Karpas-422 (cell line): Measurements from ENCODE around the gene PRUNE1. TPM values are rescaled to one million over a fixed set of nuclear protein-coding genes. Genes with fewer than 3 reads are reported as not detected.

Source experiments
- DNase-seq: peaks from one replicate; pipeline ENCODE4 v3.0.0-alpha.2; 2015
- H2AFZ ChIP-seq: fragments of 200-600 bp; sonication (generic); 2 replicates; pipeline ENCODE4 v1.6.1; 2014; ENCODE audit warnings: antibody characterized with exemption, low read length, mixed read lengths
- H3K27ac ChIP-seq: fragments of 200-600 bp; sonication (generic); 2 replicates; pipeline ENCODE4 v1.5.1; 2014; ENCODE audit warnings: mild to moderate bottlenecking, low read length, moderate library complexity
- H3K27me3 ChIP-seq: fragments of 200-600 bp; sonication (generic); 2 replicates; pipeline ENCODE4 v1.6.1; 2014; ENCODE audit warnings: low read length, mixed read lengths
- H3K36me3 ChIP-seq: fragments of 200-600 bp; sonication (generic); 2 replicates; pipeline ENCODE4 v1.6.1; 2014; ENCODE audit warnings: low read length, mixed read lengths; ENCODE audit not compliant: insufficient read depth
- H3K4me1 ChIP-seq: fragments of 200-600 bp; sonication (generic); 2 replicates; pipeline ENCODE4 v1.6.1; 2014; ENCODE audit warnings: mild to moderate bottlenecking, low read length, mixed read lengths
- H3K4me2 ChIP-seq: fragments of 200-600 bp; sonication (generic); 2 replicates; pipeline ENCODE4 v1.6.1; 2014; ENCODE audit warnings: low read length, low read depth, mild to moderate bottlenecking; ENCODE audit not compliant: poor library complexity, severe bottlenecking
- H3K4me3 ChIP-seq: fragments of 200-600 bp; sonication (generic); 2 replicates; pipeline ENCODE4 v1.5.1; 2014; ENCODE audit warnings: mild to moderate bottlenecking, antibody characterized with exemption, low read length, mixed read lengths
- H3K79me2 ChIP-seq: fragments of 200-600 bp; sonication (generic); 2 replicates; pipeline ENCODE4 v1.6.1; 2014; ENCODE audit warnings: mild to moderate bottlenecking, low read length, mixed read lengths
- H3K9ac ChIP-seq: fragments of 200-600 bp; sonication (generic); 2 replicates; pipeline ENCODE4 v1.6.0; 2014; ENCODE audit warnings: low read length
- H3K9me2 ChIP-seq: fragments of 200-600 bp; sonication (generic), shearing (Covaris generic); replicated peaks from 2 replicates; pipeline ENCODE4 v1.6.0; 2014; ENCODE audit warnings: mild to moderate bottlenecking, low read length, moderate library complexity; ENCODE audit not compliant: insufficient read depth
- H3K9me3 ChIP-seq: fragments of 300-700, 200-600 bp; sonication (generic); 2 replicates; pipeline ENCODE4 v1.6.1; 2014; ENCODE audit warnings: low read length, mixed read lengths
- H4K20me1 ChIP-seq: fragments of 200-600 bp; sonication (generic); 2 replicates; pipeline ENCODE4 v1.6.1; 2014; ENCODE audit warnings: mild to moderate bottlenecking, antibody characterized with exemption, low read length, low read depth; ENCODE audit not compliant: insufficient read depth
- total RNA-seq: library from RNA; depleted of rRNA; stranded (reverse); fragments of >200 nt; shearing (Covaris generic); gene quantifications from 2 replicates; pipeline ENCODE4 v1.2.3, GENCODE V29; 2014; ENCODE audit warnings: low replicate concordance

PRUNE1 gene
- total RNA-seq, 1 experiment from 2014 or later: 28.8 TPM

DNA sequence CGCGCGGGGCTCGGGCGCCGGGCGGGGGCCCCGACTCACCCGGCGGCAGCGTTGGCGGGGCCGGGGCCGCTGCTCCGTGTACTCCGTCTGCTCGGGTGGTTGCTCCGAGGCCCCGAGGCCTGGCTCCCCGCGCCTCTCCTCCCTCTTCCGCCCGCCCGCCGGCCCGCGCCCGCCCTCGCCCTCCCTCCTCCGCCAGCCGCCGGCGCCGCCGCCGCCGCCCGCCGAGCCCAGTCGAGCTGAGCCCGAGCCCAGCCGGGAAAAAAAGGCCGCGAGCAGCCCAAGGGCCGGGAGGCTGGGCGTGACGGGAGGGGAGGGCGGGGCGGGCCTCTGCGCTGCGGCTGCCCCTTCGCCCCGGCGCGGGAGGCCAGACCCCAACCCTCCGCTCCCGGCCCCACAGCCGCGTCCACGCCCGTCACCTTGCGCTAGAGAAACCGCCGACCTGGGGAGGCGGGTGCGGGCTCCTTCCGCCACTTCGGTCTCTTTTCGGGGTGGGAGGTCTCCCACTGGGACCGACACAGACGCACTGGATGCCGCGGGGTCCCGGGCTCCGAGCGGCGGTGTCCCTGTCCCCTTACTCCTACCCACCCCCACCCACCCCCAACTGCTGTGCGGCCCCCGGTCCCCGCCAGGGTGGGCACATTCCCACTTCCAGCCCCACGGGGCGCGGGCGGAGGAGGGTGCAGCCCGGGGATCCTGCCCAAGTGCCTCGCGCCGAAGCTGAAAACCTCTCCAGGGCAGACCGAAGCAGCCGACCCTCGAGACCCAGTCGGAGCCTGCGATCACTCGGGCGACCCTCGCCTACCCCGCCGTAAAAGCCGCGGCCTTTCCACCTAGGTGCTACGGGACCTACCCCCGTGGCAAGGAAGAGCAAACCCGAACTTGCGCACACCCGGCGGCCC lies 33.4 kb upstream of the PRUNE1 start, which contains the start of gene CERS2:
Gene CERS2 (minus strand): TSS at position 256 of the 899 bp plus-strand sequence. CDS start 5,745 bp downstream, outside the sequence.
- H2AFZ ChIP-seq: no peak within 1 kb of the TSS; the same call in 1 of the 2 replicates
- H4K20me1 ChIP-seq: peaks cover 23% of the 10 kb centered on the region
- H3K4me2 ChIP-seq: peak within 1 kb of the TSS; percentile 85
- H3K4me1 ChIP-seq: peaks cover 56% of the 10 kb centered on the region
- peak within 1 kb of the TSS; percentile 82 for H3K9ac ChIP-seq
- no peaks in the 10 kb centered on the region for H3K9me2 ChIP-seq
- H3K27ac ChIP-seq: peak within 1 kb of the TSS; percentile 80
- no peaks in the 10 kb centered on the region for H3K27me3 ChIP-seq
- peak; percentile 89 for DNase-seq
- H3K4me3 ChIP-seq: peak within 1 kb of the TSS; percentile 74
- H3K9me3 ChIP-seq: no peaks in the 10 kb centered on the region
- H3K79me2 ChIP-seq: peaks cover 43% of the 10 kb centered on the region
- H3K36me3 ChIP-seq: peaks cover 5% of the 10 kb centered on the region; the same call in 1 of the 2 replicates

- no peak overlapping the region for H3K9ac ChIP-seq
- no peak for DNase-seq
- peaks cover 13% of the 10 kb centered on the region for H4K20me1 ChIP-seq
- no peak overlapping the region for H2AFZ ChIP-seq
- peaks cover 45% of the 10 kb centered on the region for H3K4me1 ChIP-seq
- H3K9me3 ChIP-seq: no peaks in the 10 kb centered on the region
- no peak overlapping the region for H3K27ac ChIP-seq
- no peak overlapping the region for H3K4me3 ChIP-seq
- H3K4me2 ChIP-seq: no peak overlapping the region
- no peaks in the 10 kb centered on the region for H3K27me3 ChIP-seq
- H3K79me2 ChIP-seq: peaks cover 27% of the 10 kb centered on the region
- no peaks in the 10 kb centered on the region for H3K9me2 ChIP-seq
- peaks cover 3% of the 10 kb centered on the region; the same call in 1 of the 2 replicates for H3K36me3 ChIP-seq
Observed at GRCh38 chr1:150976401-150976821, 31.8 kb upstream of the PRUNE1 start.

- H3K27me3 ChIP-seq: no peaks in the 10 kb centered on the region
- H3K4me1 ChIP-seq: peaks cover 38% of the 10 kb centered on the region
- peak; percentile 86 for DNase-seq
- H3K9ac ChIP-seq: peak overlapping the region; percentile 60
- H3K9me2 ChIP-seq: no peaks in the 10 kb centered on the region
- H3K79me2 ChIP-seq: peaks cover 21% of the 10 kb centered on the region
- peak overlapping the region; percentile 63 for H3K4me2 ChIP-seq
- H3K9me3 ChIP-seq: no peaks in the 10 kb centered on the region
- H3K27ac ChIP-seq: peak overlapping the region; percentile 4; the same call in 1 of the 2 replicates
- H4K20me1 ChIP-seq: peaks cover 7% of the 10 kb centered on the region; the same call in 1 of the 2 replicates
- no peak overlapping the region for H2AFZ ChIP-seq
- peak overlapping the region; percentile 56 for H3K4me3 ChIP-seq
- no peaks in the 10 kb centered on the region for H3K36me3 ChIP-seq
Observed at GRCh38 chr1:150976879-150977694, 31.2 kb upstream of the PRUNE1 start.

DNA sequence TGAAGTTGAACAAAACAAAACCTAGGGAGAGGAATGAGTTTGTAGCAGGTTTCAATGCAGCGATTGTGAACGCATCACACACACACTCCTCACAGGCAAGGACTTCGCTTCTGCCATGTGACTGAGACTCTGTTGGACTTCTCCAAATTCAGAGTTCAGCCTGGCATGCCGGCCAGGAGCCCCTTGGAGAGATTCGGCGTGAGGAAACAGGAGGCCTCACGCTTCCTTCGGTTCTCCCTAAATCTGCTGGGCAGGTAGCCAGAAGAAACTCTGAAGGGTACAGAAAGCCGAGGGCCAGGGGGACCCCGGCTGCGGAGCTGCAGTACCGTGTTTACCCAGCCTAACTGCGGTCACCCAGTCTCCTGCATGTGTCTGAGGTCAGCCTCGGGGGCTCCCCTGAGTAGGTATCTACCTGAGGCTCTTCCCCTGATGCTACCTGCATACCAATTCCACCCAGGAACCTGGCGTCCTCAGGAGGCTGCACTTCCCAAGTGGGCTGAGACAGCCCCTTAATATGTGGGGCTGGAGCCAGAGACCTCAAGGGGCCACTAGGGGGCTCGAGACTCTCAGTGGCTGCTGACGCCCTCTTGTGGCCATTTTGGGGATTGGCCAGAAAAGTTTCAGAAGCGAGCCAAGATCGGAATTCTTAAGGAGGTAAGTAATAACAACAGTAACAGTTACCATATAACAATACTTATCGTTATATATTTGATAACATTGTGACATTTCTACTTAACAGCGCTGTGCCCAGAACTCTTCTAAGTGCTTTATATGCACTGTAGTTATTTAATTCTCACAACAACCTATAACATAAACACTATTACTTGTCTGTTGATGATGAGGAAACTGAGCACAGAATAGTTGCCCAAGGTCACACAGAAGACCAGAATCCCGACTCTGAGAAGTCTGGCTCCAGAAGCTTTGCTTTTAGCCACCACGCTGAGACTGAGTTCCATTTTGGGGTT lies 28.9 kb upstream of the PRUNE1 start:
- no peaks in the 10 kb centered on the region for H3K9me3 ChIP-seq
- peak; percentile 97 for DNase-seq
- peak overlapping the region; percentile 54 for H3K4me2 ChIP-seq
- no peaks in the 10 kb centered on the region for H4K20me1 ChIP-seq
- H3K4me1 ChIP-seq: peaks cover 26% of the 10 kb centered on the region
- peak overlapping the region; percentile 49; the same call in 1 of the 2 replicates for H3K4me3 ChIP-seq
- H2AFZ ChIP-seq: peak overlapping the region; percentile 31; the same call in 1 of the 2 replicates
- no peaks in the 10 kb centered on the region for H3K27me3 ChIP-seq
- no peaks in the 10 kb centered on the region for H3K9me2 ChIP-seq
- H3K27ac ChIP-seq: no peak overlapping the region
- H3K36me3 ChIP-seq: no peaks in the 10 kb centered on the region
- peak overlapping the region; percentile 47 for H3K9ac ChIP-seq
- no peaks in the 10 kb centered on the region for H3K79me2 ChIP-seq

DNA sequence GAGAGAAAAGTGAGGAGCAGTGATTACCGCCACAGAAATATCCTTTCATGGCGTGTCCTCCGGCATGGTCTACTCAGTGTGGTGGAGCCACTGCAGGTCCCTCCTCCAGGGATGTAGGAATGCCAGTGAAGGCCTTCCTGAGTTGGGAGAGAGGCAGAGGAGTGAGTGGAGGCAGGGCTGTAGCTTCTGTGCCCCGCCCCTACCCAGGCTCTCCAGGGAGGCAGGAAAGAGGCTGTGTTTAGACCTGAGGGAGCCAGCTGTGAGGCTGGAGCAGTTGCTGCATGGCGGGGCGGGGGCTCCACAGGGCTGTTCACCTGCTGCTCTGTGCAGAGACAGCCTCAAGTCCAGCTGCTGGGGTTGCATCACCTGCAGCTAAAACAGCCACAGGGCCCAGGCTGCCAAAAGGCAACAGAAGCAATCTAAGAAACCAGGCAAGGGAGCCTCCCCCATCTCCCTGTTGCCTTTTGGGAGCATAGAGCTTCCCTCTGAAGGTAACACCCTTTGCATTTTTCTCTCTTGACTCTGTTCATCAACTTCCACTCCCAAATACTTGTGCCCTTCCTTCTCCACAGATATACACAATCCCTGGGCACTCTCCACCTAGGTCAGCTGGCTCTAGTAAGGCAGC lies 27.0 kb upstream of the PRUNE1 start:
- no peaks in the 10 kb centered on the region for H3K27me3 ChIP-seq
- H3K27ac ChIP-seq: no peak overlapping the region
- H3K4me3 ChIP-seq: no peak overlapping the region
- peaks cover 27% of the 10 kb centered on the region for H3K4me1 ChIP-seq
- H3K9me3 ChIP-seq: no peaks in the 10 kb centered on the region
- H2AFZ ChIP-seq: no peak overlapping the region
- no peaks in the 10 kb centered on the region for H3K79me2 ChIP-seq
- no peaks in the 10 kb centered on the region for H3K36me3 ChIP-seq
- DNase-seq: no peak
- H3K9ac ChIP-seq: no peak overlapping the region
- no peaks in the 10 kb centered on the region for H3K9me2 ChIP-seq
- H3K4me2 ChIP-seq: no peak overlapping the region
- H4K20me1 ChIP-seq: no peaks in the 10 kb centered on the region

DNA sequence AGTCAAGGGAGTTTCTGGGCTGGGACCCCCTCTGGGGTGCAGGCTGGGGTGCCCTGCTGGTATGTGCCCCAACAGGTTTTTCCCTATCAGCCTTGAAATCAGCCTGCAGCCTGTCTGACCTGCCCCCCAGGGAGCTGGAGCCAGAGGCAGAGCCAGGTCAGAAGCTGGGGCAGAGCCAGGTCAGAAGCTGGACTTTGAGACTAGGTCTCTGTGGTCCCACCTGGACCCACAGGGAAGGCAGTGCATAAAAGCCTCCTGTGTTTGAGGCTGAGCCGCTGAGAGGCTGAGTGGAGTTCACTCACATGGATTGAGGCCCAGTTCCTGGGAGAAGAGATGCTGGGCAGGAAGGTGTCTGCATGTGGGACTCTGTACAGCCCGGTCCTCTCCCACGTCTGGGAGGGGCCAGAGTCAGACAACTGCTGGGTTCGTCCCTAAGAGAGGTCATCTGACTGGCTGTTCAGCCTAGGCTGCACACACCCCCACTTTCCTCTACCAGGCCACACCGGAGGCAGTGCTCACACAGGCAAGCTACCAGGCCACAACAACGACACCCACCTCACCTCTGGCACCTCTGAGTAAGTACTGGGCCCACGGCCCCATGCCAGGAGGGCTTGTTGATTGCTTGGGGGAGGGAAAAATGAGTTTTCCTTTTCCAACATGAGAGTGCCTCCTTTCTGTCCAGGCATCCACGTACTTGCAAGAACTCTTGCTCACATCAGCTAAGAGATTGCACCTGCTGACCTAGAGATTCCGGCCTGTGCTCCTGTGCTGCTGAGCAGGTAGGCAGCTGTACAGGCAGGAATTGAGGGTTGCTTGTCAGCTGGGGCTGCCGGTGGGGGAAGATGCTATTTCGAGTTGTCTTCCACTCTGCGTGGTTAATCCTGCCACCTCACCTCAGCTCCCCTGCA lies 26.2 kb upstream of the PRUNE1 start, which contains the start of gene ANXA9:
Gene ANXA9 (plus strand): TSS at position 488 of the 908 bp plus-strand sequence. CDS start 814 bp downstream, outside the sequence.
- Histone ChIP-seq H3K4me2 (no peak within 1 kb of the TSS), H3K9ac (no peak within 1 kb of the TSS), H3K9me3 (no peaks in the 10 kb centered on the region), H3K36me3 (no peaks in the 10 kb centered on the region), H4K20me1 (no peaks in the 10 kb centered on the region), H3K4me3 (no peak within 1 kb of the TSS), H3K79me2 (no peaks in the 10 kb centered on the region), H3K9me2 (no peaks in the 10 kb centered on the region), H3K4me1 (peaks cover 22% of the 10 kb centered on the region), H3K27me3 (no peaks in the 10 kb centered on the region), H2AFZ (no peak within 1 kb of the TSS), H3K27ac (no peak within 1 kb of the TSS)
- DNase-seq: no peak
